NCI-H2029 treated with DMSO at 0.1 percent for 48 hours (cell line): ENCODE data around the gene CTNNA3.

ENCODE experiments used
- DNase-seq: peaks from one replicate; lab custom pipeline; 2025; lab: John Stamatoyannopoulos, UW

The CTNNA3 gene

GRCh38 chr10:67015225-67015624, 680.8 kb downstream of the CTNNA3 start:
- DNase-seq = no peak

GRCh38 chr10:67011981-67012380, 684.0 kb downstream of the CTNNA3 start:
- no peak for DNase-seq

DNA sequence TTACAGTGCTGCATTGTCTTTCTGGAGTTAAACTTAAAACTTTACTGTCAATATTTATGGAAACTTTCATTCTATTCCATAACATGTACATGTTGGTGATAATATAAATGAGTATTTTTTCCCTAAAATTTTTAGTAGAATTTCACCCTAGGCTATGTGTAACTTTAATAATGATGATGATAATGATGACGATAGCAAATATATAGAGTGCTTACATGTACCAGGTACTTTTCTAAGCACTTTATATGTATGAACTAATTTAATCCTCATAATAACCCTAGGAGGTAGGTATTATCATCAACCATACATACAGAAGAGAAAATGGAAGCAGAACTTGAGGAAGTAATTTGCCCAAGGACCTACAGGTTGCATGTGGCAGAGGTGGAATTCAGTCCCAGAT, 684.5 kb downstream of the CTNNA3 start:
- no peak for DNase-seq

DNA sequence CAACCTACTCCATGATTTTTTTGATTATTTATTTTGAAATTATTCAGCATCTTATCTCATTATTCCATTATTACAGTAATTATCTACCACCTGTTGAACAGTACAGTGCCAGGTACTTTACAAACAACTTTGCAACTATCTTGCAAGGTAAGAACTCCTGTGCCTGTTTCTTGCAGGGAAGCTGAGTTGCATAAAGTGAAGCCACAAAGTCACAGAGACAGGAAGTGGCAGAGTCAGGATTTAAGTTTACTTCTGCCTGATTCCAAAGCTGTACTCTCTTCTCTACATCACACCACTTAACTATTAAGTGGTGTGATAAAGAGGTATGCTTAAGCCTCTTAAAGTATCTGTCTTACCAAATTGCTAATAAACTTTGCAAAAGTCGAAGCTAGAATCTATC, 690.0 kb downstream of the CTNNA3 start:
- no peak for DNase-seq

DNA sequence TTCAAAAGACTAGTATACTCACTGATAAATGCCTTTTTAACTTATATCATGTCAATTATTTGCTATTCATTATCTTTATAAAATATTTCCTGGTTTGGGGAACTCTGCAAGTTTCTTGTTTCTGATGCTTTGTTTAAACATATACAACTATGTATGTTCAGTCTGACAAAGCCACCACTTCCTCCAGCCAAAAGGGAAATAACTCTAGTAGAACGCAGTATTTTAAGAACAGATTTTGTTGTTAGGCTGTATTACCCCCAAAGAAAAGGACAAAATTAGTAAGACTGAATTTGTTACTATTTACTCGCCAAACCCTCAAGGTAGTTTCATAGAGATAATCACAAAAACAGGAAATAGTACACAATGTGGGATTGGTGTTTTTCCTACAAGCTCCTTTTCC, 691.3 kb downstream of the CTNNA3 start:
- no peak for DNase-seq

DNA sequence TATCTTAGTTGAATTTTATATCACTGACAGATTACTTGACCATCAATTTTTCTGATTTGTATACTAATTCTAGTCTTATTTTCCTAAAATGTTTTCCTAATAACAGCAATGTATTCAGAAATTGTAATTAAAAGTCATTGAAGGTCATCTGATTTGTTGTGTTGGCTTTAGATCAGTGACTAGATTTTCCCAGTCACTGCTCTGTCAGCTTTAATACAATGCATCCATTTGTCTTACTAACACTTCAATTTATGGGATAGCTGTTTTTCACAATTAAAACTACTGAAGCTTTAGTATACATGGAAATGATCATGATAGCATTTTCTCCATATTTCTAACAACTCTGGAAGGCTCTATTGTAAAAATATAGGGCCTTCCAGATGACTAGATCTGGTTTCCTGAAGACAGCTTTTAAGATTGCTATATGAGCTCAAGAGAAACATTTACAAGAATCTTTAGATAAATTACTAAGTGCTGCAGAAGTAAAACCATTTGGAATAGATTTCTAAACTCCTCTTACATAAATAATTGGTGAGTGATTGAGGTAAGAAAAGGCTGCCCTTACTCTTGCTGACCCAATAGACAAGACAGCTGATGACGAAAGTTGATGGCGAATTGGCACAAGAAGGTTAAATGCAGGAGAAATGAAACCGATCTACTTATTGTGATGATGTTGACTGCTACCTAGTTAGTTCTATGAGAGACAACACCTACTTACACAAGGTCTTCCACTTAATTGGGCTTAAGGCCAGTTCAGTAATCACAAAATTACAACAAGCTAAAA, 696.0 kb downstream of the CTNNA3 start:
- no peak for DNase-seq

GRCh38 chr10:66996996-66997395, 699.0 kb downstream of the CTNNA3 start:
- no peak for DNase-seq

DNA sequence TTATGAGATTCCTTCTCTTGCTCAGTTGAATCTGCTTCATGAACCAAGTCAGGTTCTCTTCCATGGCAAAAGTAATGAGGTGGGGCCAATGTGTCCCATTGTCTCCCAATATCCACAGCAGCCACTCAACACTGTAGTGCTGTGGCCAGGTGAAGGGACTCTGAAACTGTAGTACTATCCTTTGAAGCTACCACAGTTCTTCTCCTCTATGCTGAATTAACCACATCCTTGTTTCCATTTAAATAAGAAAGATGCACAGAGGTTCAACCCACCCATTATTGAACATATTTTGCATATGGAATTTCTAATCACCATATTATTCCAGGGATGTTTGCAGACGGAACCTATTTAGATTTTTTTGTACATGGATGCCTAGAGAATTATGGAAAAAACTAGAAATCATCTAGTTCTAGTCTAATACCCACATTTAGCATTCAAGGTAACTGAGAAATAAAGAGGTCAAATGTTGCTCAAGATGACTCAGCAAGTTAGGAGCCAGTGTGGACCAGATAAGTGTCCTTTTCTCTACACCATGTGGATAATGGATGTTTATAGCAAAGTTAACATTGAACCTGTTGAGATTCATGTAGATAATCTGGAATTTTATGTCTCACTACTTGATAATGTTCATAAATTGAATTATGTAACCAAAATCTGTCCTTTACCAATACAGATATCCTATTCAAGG, 705.7 kb downstream of the CTNNA3 start:
- no peak for DNase-seq

DNA sequence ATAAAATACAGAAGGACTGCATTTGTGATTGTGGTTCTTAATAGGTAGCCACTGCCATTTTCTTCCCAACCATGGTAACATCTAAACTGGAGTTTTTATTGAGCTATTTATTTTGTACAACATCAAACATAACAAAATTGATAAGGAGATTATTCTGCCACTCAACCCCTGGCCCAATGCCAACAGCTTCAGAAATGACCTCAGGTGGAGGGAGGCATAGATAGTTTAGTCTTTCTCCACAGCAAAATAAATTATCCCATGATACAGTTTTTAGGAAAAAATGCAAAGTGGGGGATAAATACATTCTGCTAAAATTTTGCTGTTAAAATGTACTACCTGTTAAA, 712.5 kb downstream of the CTNNA3 start:
- no peak for DNase-seq

DNA sequence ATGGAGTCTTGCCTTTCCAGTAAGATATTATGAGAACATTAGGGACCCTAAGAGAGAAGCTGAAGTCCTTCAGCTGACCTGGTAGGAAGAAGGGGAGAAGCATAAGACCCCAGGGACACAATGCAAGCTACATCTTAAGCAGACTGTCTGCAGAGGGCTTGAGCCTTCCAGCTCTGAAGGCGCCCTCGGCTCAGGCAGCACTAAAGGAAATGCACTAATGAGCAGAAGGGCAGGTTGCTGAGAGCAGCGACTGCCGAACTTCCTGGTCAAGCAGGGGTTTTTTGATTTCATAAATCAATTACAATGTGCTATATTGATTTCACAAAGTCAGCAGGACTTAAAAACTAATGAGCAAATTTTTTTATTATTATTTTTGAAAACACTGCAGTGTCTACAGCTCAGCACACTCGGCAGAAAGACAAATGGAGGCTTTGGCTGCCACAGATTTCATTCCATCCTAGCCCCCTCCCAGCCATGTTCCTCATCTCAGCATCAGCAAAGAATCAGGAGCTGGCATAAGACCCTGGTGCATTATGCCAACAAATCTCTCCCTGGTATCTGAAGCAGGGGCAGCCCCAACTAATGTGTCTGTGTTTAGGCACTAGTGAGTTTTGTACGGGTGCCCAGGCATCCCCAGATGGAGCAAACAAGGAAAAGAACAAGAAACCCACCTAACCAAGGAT, 713.1 kb downstream of the CTNNA3 start:
- no peak for DNase-seq

DNA sequence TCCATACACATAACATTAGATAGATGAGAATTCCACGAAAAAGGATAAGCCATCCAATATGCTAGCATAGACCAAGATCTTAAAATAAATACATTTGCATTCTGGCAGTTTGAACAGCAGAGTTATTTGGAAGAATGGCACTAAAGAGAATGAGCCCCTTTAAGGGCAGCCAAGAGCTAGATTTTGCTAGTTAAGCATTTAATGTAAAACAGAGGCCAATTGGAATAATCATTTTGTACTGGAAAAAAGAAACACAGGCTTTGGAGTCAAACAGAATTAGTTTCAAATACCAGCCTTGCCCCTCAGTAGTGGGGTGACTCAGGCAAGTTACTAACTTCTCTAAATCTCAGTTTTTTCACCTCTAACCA, 714.0 kb downstream of the CTNNA3 start:
- no peak for DNase-seq

DNA sequence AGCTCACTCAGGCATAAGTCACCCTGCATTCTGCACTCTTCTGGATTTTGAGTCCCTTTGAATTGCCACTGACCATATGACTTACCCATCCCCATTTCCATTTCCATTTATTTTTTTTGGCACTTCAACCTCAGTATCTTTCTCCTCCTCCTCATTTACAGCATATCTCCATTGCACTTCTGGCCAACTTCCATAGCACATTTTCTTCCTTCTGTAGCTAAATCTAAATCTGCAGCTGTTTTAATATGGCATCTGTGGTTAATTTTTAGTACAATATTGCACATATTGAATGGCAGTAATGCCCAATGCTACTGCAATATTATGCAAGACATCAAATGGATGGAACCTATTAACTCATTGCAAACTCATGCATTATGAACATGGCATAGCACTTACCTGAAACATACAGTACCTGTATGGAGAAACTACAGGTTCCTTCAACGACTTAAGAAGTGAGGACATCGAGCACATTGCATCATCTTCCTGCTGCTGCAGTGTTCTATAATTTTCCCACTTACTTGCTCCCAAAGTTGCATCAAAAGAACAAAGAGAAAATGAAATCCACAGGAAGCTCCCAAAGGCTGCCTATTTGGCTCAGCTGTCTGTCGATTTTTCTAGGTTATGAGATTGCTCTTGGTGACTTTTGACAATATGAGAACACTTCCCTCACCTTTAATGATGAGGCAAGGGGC, 714.5 kb downstream of the CTNNA3 start:
- no peak for DNase-seq

GRCh38 chr10:66980246-66980815, 715.7 kb downstream of the CTNNA3 start:
- DNase-seq = no peak

- DNase-seq = no peak
Measured at GRCh38 chr10:66964946-66965345, 731.0 kb downstream of the CTNNA3 start.

- no peak for DNase-seq
Measured at GRCh38 chr10:66958466-66958865, 737.5 kb downstream of the CTNNA3 start.

- DNase-seq = no peak
Measured at GRCh38 chr10:66951896-66952295, 744.1 kb downstream of the CTNNA3 start.

GRCh38 chr10:66943590-66943989, 752.4 kb downstream of the CTNNA3 start:
- DNase-seq = no peak

DNA sequence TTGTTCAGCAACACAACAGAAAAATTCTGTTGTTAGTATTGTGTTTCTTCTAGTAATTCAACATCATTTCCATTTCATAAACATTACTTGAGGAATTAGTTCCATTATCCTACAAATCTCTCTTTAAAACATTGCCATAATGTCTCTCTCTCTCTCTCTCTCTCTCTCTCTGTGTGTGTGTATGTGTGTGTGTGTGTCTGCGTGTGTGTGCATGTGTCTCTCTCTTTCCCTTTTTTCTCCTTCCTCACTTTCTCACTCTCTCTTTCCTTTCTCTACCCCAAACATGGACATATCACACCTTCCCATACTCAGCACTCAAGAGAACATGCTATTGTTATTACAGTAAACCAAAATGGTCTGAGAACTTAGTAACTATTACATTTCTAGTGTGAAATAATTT, 753.6 kb downstream of the CTNNA3 start:
- no peak for DNase-seq

- DNase-seq = no peak
Measured at GRCh38 chr10:66941491-66941890, 754.5 kb downstream of the CTNNA3 start.

GRCh38 chr10:66940965-66941364, 755.0 kb downstream of the CTNNA3 start:
- DNase-seq = no peak

- no peak for DNase-seq
Measured at GRCh38 chr10:66934711-66935110, 761.3 kb downstream of the CTNNA3 start.

GRCh38 chr10:66931949-66932343, 764.0 kb downstream of the CTNNA3 start:
- no peak for DNase-seq
